BLaER1 (cell line): ENCODE results near the gene ADAP1.

Experiments used
- H3K27ac ChIP-seq: shearing (Covaris generic); formaldehyde crosslinking; 2 replicates; pipeline ENCODE4 v1.8.1; 2022
- H3K27me3 ChIP-seq: shearing (Covaris generic); formaldehyde crosslinking; 2 replicates; pipeline ENCODE4 v1.8.1; 2022
- H3K36me3 ChIP-seq: shearing (Covaris generic); formaldehyde crosslinking; 2 replicates; pipeline ENCODE4 v1.8.1; 2022
- H3K4me1 ChIP-seq: shearing (Covaris generic); formaldehyde crosslinking; 2 replicates; pipeline ENCODE4 v1.8.1; 2022
- H3K4me2 ChIP-seq: shearing (Covaris generic); formaldehyde crosslinking; 2 replicates; pipeline ENCODE4 v1.8.1; 2022
- H3K4me3 ChIP-seq: shearing (Covaris generic); formaldehyde crosslinking; 2 replicates; pipeline ENCODE4 v1.8.1; 2022
- H3K9ac ChIP-seq: shearing (Covaris generic); formaldehyde crosslinking; 2 replicates; pipeline ENCODE4 v1.8.1; 2022
- H3K9me3 ChIP-seq: shearing (Covaris generic); formaldehyde crosslinking; 2 replicates; pipeline ENCODE4 v1.8.1; 2022
- H4K20me1 ChIP-seq: shearing (Covaris generic); formaldehyde crosslinking; 2 replicates; pipeline ENCODE4 v1.8.1; 2022
- Cebpa-rat ChIP-seq: shearing (Covaris generic); IDR thresholded peaks from 2 replicates; pipeline ENCODE4 v1.8.1; 2022

The ADAP1 gene

DNA sequence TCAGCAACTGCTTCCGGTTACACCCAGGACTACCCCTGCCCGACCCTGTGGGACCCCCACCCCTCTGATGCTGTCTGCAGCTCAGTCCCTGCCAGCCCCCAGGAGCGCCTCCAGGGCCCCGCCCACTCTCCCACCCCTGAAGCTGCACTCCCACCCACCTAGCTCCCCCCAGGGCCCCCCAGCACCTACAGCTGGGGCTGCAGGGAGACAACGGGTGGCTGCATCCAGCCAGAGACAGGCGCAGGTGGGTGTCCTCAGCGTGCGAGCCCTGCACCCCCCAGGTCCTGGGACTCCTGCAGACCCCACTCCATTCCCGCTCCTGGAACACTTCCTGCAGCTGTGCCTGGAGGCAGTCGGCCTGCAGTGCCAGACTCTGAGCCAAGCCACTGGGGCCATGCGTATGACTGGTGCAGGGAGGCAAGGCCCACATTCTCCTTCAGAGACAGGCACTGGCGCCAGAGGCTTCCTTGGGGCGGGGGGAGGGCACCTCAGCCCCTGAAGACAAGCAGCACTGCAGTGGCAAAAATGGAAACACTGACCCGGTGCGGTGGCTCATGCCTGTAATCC is 34.6 kb upstream of the ADAP1 start:
- Histone ChIP-seq H3K4me1 (peaks cover 95% of the 10 kb centered on the region), H3K4me3 (no peak overlapping the region), H3K9me3 (no peaks in the 10 kb centered on the region), H4K20me1 (no peaks in the 10 kb centered on the region), H3K27me3 (no peaks in the 10 kb centered on the region; the same call in 1 of the 2 replicates), H3K36me3 (no peaks in the 10 kb centered on the region), H3K27ac (peak overlapping the region; percentile 92; the same call in 1 of the 2 replicates), H3K4me2 (peak overlapping the region; percentile 84), H3K9ac (no peak overlapping the region)
- no peak for TF ChIP-seq Cebpa-rat

DNA sequence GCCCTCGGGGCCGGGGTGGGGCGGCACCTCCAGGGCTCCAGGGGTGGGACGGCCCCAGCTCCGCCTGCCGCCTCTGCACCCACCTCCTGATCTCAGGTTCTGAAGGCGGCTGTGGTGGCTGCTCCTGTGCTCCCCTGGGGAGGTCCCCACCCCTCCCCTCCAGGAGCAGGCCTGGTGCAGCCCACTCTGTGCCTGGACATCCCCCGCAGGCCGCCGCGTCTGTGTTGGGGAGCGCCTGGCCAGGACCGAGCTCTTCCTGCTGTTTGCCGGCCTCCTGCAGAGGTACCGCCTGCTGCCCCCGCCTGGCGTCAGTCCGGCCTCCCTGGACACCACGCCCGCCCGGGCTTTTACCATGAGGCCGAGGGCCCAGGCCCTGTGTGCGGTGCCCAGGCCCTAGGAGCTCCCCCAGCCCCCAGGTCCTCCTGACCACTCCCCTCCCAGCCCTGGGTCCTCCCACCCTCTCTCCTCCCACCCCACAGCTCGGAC is 34.0 kb upstream of the ADAP1 start:
- TF ChIP-seq Cebpa-rat, result no peak
- Histone ChIP-seq H3K27me3 (no peaks in the 10 kb centered on the region), H3K4me1 (peaks cover 95% of the 10 kb centered on the region), H3K4me3 (peak overlapping the region; percentile 29; the same call in 1 of the 2 replicates), H3K27ac (peak overlapping the region; percentile 92), H3K36me3 (no peaks in the 10 kb centered on the region), H3K9ac (peak overlapping the region; percentile 69), H3K9me3 (no peaks in the 10 kb centered on the region), H4K20me1 (no peaks in the 10 kb centered on the region), H3K4me2 (peak overlapping the region; percentile 84)

DNA sequence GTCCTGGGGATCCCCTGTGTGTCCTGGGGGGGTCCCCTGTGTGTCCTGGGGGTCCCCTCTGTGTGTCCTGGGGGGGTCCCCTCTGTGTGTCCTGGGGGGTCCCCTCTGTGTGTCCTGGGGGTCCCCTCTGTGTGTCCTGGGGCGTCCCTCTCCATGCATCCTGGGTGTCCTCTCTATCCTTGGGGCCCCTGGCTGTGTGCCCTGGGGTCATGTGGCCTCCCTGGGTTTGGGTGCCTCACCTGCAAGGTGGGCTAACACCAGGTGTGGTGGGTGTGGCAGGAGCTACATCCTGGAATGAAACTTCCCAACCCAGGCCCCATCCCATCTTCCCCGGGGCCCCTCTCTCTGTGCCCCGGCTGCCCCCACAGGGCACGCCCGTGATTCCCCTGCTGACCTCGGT is 33.4 kb upstream of the ADAP1 start:
- H3K4me3 ChIP-seq, result peak overlapping the region; percentile 29; the same call in 1 of the 2 replicates
- peak overlapping the region; percentile 84 for H3K4me2 ChIP-seq
- no peaks in the 10 kb centered on the region for H3K9me3 ChIP-seq
- H3K4me1 ChIP-seq, result peaks cover 95% of the 10 kb centered on the region
- H3K27me3 ChIP-seq, result no peaks in the 10 kb centered on the region
- no peak for TF ChIP-seq Cebpa-rat
- H3K36me3 ChIP-seq, result no peaks in the 10 kb centered on the region
- H3K27ac ChIP-seq, result peak overlapping the region; percentile 92
- H3K9ac ChIP-seq, result peak overlapping the region; percentile 69
- no peaks in the 10 kb centered on the region for H4K20me1 ChIP-seq

DNA sequence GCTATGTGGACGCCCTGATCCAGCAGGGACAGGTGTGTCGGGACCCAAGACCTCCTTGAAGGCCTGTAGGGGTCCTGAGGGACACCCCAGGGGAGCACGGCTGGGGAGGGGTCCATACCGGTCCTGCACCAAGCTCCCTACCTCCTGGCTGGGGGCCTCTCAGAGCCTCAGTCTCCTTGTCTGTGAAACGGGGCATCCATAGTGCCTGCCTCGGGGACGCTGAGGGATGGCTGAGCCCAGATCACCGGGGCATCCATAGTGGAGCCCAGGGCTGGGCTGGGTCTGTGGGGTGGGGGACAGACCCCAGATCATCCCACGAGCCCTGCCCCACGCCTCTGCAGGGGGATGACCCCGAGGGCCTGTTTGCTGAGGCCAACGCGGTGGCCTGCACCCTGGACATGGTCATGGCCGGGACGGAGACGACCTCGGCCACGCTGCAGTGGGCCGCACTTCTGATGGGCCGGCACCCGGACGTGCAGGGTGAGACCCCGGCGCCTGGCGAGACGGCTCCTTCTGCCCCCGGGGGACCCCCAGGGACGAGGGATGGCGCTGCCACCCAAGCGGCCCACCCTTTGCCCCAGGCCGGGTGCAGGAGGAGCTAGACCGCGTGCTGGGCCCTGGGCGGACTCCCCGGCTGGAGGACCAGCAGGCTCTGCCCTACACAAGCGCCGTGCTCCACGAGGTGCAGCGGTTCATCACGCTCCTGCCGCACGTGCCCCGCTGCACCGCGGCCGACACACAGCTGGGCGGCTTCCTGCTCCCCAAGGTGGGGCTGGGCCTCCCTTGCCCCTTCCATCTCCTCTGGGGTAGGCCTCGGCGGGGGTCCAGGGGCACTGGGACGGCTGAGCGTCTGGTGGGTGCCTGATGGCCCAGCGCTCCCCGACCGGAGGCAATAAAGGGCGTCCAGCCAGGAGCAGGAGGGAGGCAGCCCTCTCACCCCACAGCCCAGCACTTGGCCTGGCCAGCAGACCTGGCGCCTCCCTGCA is 32.6 kb upstream of the ADAP1 start:
- no peak for TF ChIP-seq Cebpa-rat

DNA sequence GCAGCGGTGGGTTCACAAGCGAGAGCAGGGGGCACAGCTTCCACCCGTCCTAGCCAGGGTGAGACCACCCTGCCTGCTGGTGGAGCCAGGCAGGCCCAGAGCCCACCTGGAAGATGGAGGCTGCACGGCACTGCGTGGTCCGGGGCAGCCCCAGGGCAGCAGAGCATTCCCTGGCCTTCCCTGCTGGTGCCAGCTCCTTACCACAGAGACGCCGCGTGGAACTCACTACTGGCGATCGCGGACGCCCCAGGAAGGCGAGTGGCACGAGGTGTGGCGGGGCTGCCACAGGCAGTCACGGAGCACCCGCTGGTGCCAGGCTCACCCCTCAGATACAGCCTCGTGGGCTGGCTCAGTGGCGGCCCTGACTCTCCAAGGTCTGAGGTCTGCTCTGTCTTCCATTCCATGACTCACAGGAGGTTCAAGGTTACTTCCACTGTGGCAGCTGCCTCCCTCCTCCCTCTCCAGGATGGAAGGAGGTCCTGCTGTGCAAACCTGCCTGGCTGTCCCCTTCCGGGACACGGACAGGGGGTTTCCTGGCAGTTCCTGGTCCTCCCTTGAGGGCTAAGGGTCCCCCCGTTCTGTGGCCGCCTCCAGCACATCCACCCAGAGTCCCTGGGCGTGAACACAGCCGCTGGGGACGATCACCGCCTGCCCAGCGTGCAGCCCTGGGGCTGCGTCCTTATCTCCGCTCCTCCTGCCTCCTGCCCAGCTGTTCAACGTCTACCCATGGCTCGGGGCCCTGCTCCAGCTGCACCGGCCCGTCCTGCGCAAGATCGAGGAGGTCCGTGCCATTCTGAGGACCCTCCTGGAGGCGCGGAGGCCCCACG is 31.6 kb upstream of the ADAP1 start:
- peak overlapping the region; percentile 92 for H3K27ac ChIP-seq
- no peaks in the 10 kb centered on the region for H4K20me1 ChIP-seq
- peak overlapping the region; percentile 69 for H3K9ac ChIP-seq
- TF ChIP-seq Cebpa-rat, result no peak
- no peaks in the 10 kb centered on the region for H3K36me3 ChIP-seq
- H3K27me3 ChIP-seq, result no peaks in the 10 kb centered on the region
- H3K4me3 ChIP-seq, result peak overlapping the region; percentile 29; the same call in 1 of the 2 replicates
- no peaks in the 10 kb centered on the region for H3K9me3 ChIP-seq
- H3K4me1 ChIP-seq, result peaks cover 95% of the 10 kb centered on the region
- peak overlapping the region; percentile 84 for H3K4me2 ChIP-seq

More for the DNA sequence above, 32.6 kb upstream of the ADAP1 start:
- H3K9ac ChIP-seq, result peak overlapping the region; percentile 69
- H3K36me3 ChIP-seq, result no peaks in the 10 kb centered on the region
- peak overlapping the region; percentile 29; the same call in 1 of the 2 replicates for H3K4me3 ChIP-seq
- H3K27ac ChIP-seq, result peak overlapping the region; percentile 92
- H3K4me1 ChIP-seq, result peaks cover 95% of the 10 kb centered on the region
- H3K4me2 ChIP-seq, result peak overlapping the region; percentile 84
- H4K20me1 ChIP-seq, result no peaks in the 10 kb centered on the region
- no peaks in the 10 kb centered on the region for H3K27me3 ChIP-seq
- H3K9me3 ChIP-seq, result no peaks in the 10 kb centered on the region

DNA sequence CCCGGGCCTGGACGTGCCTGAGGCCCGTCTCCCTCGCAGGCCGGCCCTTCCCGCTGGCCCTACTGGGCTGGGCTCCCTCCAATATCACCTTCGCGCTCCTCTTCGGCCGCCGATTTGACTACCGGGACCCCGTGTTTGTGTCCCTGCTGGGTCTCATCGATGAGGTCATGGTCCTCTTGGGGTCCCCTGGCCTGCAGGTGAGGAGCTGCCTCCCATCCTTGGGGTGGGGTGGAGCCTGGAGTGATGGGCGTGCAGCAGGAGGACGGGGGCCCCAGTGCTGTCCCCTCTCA is 30.6 kb upstream of the ADAP1 start:
- peak overlapping the region; percentile 92 for H3K27ac ChIP-seq
- H3K27me3 ChIP-seq, result no peaks in the 10 kb centered on the region
- no peaks in the 10 kb centered on the region for H4K20me1 ChIP-seq
- peaks cover 96% of the 10 kb centered on the region for H3K4me1 ChIP-seq
- H3K4me2 ChIP-seq, result peak overlapping the region; percentile 84
- peak overlapping the region; percentile 69 for H3K9ac ChIP-seq
- H3K9me3 ChIP-seq, result no peaks in the 10 kb centered on the region
- no peak overlapping the region for H3K4me3 ChIP-seq
- H3K36me3 ChIP-seq, result no peaks in the 10 kb centered on the region
- no peak for TF ChIP-seq Cebpa-rat

DNA sequence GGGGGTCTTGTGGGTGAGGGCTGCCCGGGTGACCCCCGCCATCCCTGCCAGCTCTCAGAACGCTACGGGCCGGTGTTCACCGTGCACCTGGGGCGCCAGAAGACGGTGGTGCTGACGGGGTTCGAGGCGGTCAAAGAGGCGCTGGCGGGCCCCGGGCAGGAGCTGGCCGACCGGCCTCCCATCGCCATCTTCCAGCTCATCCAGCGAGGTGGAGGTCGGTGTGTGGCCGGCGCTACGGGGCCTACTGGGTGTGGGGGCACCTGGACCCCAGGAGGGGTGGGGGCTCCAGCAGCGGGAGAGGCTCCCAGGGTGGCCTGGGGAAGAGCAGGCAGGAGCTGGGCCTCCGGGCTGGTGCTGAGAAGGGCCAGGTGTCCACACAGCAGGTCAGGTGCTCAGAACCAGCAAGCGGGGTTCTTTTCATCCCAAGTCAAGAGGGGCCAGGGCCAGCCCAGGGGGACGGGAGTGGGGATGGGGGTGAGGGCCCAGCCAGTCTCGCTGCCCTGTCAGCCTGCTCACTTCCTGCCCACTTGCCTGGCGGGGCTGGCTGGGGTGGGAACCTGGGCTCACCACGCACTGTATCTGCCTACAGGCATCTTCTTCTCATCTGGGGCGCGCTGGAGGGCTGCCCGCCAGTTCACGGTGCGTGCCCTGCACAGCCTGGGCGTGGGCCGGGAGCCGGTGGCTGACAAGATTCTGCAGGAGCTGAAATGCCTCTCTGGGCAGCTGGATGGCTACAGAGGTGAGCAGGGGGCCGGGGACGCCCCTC is 30.1 kb upstream of the ADAP1 start:
- H3K4me2 ChIP-seq, result peak overlapping the region; percentile 84
- peak overlapping the region; percentile 92 for H3K27ac ChIP-seq
- H3K9me3 ChIP-seq, result no peaks in the 10 kb centered on the region
- no peaks in the 10 kb centered on the region for H4K20me1 ChIP-seq
- no peaks in the 10 kb centered on the region for H3K27me3 ChIP-seq
- H3K36me3 ChIP-seq, result no peaks in the 10 kb centered on the region
- H3K4me1 ChIP-seq, result peaks cover 99% of the 10 kb centered on the region
- TF ChIP-seq Cebpa-rat, result no peak
- no peak overlapping the region for H3K4me3 ChIP-seq
- peak overlapping the region; percentile 69; the same call in 1 of the 2 replicates for H3K9ac ChIP-seq

DNA sequence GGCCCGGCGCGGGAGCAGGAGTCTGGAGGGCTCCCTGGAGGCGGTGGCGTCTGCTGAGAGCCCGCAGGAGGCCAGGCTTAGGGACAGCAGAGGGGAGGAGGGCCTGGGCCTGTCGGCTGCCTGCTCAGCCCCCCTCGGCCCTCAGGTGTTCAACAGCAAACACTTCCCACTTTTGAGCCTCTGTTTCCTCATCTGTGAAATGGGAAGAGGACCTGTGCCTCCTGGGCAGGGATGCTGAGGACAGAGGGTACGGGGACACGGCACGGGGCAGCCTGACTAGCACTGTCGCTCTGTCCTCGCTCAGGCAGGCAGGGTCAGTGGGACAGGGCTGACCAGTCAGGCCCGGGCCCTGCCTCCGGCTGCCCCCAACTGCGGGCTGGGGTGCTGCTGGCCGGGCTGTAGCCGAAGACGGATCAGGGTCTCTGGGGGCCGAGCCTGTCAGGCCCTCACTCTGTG is 29.2 kb upstream of the ADAP1 start:
- H3K4me3 ChIP-seq, result peak overlapping the region; percentile 39; the same call in 1 of the 2 replicates
- H3K9ac ChIP-seq, result peak overlapping the region; percentile 73
- no peaks in the 10 kb centered on the region for H3K27me3 ChIP-seq
- no peaks in the 10 kb centered on the region for H4K20me1 ChIP-seq
- peaks cover 100% of the 10 kb centered on the region for H3K4me1 ChIP-seq
- H3K36me3 ChIP-seq, result no peaks in the 10 kb centered on the region
- peak overlapping the region; percentile 84 for H3K4me2 ChIP-seq
- TF ChIP-seq Cebpa-rat, result no peak
- H3K27ac ChIP-seq, result peak overlapping the region; percentile 92
- H3K9me3 ChIP-seq, result no peaks in the 10 kb centered on the region
